NCI-H1436 treated with DMSO at 0.1 percent for 48 hours (cell line): ENCODE data around the gene HMHB1.

Source experiments
- DNase-seq: peaks from one replicate; lab custom pipeline; 2025; lab: John Stamatoyannopoulos, UW

Gene HMHB1

GRCh38 chr5:143812085-143812705, at the start of gene HMHB1:
Gene HMHB1 (plus strand): TSS chr5:143812161.
- DNase-seq: no peak

- DNase-seq: no peak
Observed at GRCh38 chr5:143762636-143763220, 49.2 kb upstream of the HMHB1 start.

GRCh38 chr5:143767162-143767561, 44.8 kb upstream of the HMHB1 start:
- DNase-seq: no peak

- no peak for DNase-seq
Observed at GRCh38 chr5:143769026-143769786, 42.8 kb upstream of the HMHB1 start.

GRCh38 chr5:143770450-143770849, 41.5 kb upstream of the HMHB1 start:
- no peak for DNase-seq

GRCh38 chr5:143771189-143771588, 40.8 kb upstream of the HMHB1 start:
- no peak for DNase-seq

GRCh38 chr5:143771602-143772001, 40.4 kb upstream of the HMHB1 start:
- DNase-seq: no peak

GRCh38 chr5:143772621-143773020, 39.3 kb upstream of the HMHB1 start:
- DNase-seq: no peak

- no peak for DNase-seq
Observed at GRCh38 chr5:143775258-143775657, 36.7 kb upstream of the HMHB1 start.

- DNase-seq: no peak
Observed at GRCh38 chr5:143776951-143777350, 35.0 kb upstream of the HMHB1 start.

- no peak for DNase-seq
Observed at GRCh38 chr5:143779506-143779905, 32.5 kb upstream of the HMHB1 start.

- no peak for DNase-seq
Observed at GRCh38 chr5:143781993-143782520, 29.9 kb upstream of the HMHB1 start.

GRCh38 chr5:143782588-143783386, 29.2 kb upstream of the HMHB1 start:
- no peak for DNase-seq

GRCh38 chr5:143788401-143788800, 23.6 kb upstream of the HMHB1 start:
- DNase-seq: no peak

GRCh38 chr5:143790457-143791112, 21.4 kb upstream of the HMHB1 start:
- no peak for DNase-seq

- DNase-seq: no peak
Observed at GRCh38 chr5:143791848-143792731, 19.9 kb upstream of the HMHB1 start.

- DNase-seq: no peak
Observed at GRCh38 chr5:143793249-143793648, 18.7 kb upstream of the HMHB1 start.

GRCh38 chr5:143796125-143796524, 15.8 kb upstream of the HMHB1 start:
- DNase-seq: no peak

- DNase-seq: no peak
Observed at GRCh38 chr5:143796753-143797152, 15.2 kb upstream of the HMHB1 start.

GRCh38 chr5:143800715-143801114, 11.2 kb upstream of the HMHB1 start:
- no peak for DNase-seq
